GM12864 (cell line): ENCODE results near the gene CAV1.

Experiments
- DNase-seq: peaks from one replicate; pipeline ENCODE4 v3.0.0-alpha.2; 2011; ENCODE audit warnings: low read depth
- H3K4me3 ChIP-seq: 2 replicates; pipeline ENCODE4 v1.5.1; 2011; ENCODE audit warnings: mild to moderate bottlenecking, low read depth, low read length, control low read depth
- CTCF ChIP-seq: IDR thresholded peaks from 2 replicates; pipeline ENCODE4 v1.5.1; 2011; ENCODE audit warnings: low read depth, mild to moderate bottlenecking, moderate library complexity, low read length, control low read depth, inconsistent platforms; ENCODE audit errors: missing control alignments

Gene CAV1

GRCh38 chr7:116499168-116500077, 25.4 kb upstream of the CAV1 start, which contains the start of gene CAV2:
Gene CAV2 (plus strand): TSS chr7:116499738. CDS start chr7:116499782, 44 bp downstream.
- peak within 1 kb of the TSS; percentile 55 for H3K4me3 ChIP-seq
- DNase-seq: no peak
- no peak for TF ChIP-seq CTCF

GRCh38 chr7:116500078-116500853, 24.6 kb upstream of the CAV1 start:
- H3K4me3 ChIP-seq: peak overlapping the region; percentile 55
- no peak for TF ChIP-seq CTCF
- DNase-seq: no peak

GRCh38 chr7:116501425-116502167, 23.2 kb upstream of the CAV1 start:
- TF ChIP-seq CTCF: no peak
- no peak for DNase-seq
- H3K4me3 ChIP-seq: no peak overlapping the region

GRCh38 chr7:116502201-116503096, 22.4 kb upstream of the CAV1 start:
- TF ChIP-seq CTCF: no peak
- H3K4me3 ChIP-seq: no peak overlapping the region

GRCh38 chr7:116503835-116504234, 21.0 kb upstream of the CAV1 start:
- no peak overlapping the region for H3K4me3 ChIP-seq
- TF ChIP-seq CTCF: no peak
- no peak for DNase-seq

More at GRCh38 chr7:116502201-116503096, 22.4 kb upstream of the CAV1 start:
- DNase-seq: no peak

- H3K4me3 ChIP-seq: no peak overlapping the region
- no peak for DNase-seq
- TF ChIP-seq CTCF: no peak
Measured at GRCh38 chr7:116505278-116505677, 19.6 kb upstream of the CAV1 start.
